Natural killer cell treated with Interleukin-12 subunit alpha and Interleukin-12 subunit beta and Interleukin-15 and Interleukin-18, amount 100 ng/mL, for 72 hours (primary cell): ENCODE data around the gene NNAT. TPM values are rescaled to one million over a fixed set of nuclear protein-coding genes. Genes with fewer than 3 reads are reported as not detected.
"Not testable (repeated sequence)": the region's sequence is repeated elsewhere in the genome, so short reads cannot be mapped to it uniquely, and the experiment has no call there.

ENCODE experiments used
- ATAC-seq, 2 donors: fragments of 150-1000 bp; cut with Tn5 transposase in 1 of 2; sonication (Bioruptor Pico), chemical (Tn5 transposase) in 1 of 2; 2 replicates each; pipeline ENCODE4 v1.10.0; 2021
- DNase-seq: peaks from one replicate; pipeline ENCODE4 v3.0.0; 2022; ENCODE audit warnings: low spot score
- H3K27ac Mint-ChIP-seq, 2 donors: 1 replicate in 1 of 2; 2 replicates in 1 of 2; pipeline ENCODE4 v1.8.0; 2022; ENCODE audit warnings: mixed read lengths in 2 of 2, mild to moderate bottlenecking in 1 of 2, moderate library complexity in 1 of 2
- H3K27me3 Mint-ChIP-seq, 2 donors: 1 replicate in 1 of 2; 2 replicates in 1 of 2; pipeline ENCODE4 v1.8.0; 2022; ENCODE audit warnings: mixed read lengths in 2 of 2
- H3K36me3 Mint-ChIP-seq: one replicate; pipeline ENCODE4 v1.8.0; 2022; ENCODE audit warnings: mixed read lengths
- H3K4me1 Mint-ChIP-seq, 2 donors: 1 replicate in 1 of 2; 2 replicates in 1 of 2; pipeline ENCODE4 v1.8.0; 2022; ENCODE audit warnings: low read depth in 2 of 2, mixed read lengths in 2 of 2, mild to moderate bottlenecking in 1 of 2
- H3K4me3 Mint-ChIP-seq: one replicate; pipeline ENCODE4 v1.8.0; 2022; ENCODE audit warnings: mixed read lengths
- H3K9me3 Mint-ChIP-seq: 2 replicates; pipeline ENCODE4 v1.8.0; 2022; ENCODE audit warnings: mixed read lengths
- total RNA-seq, 2 donors: library from RNA; stranded (reverse); gene quantifications; one replicate each; pipeline ENCODE4 v1.2.3, GENCODE V29; 2022

Gene NNAT
- under 1 TPM; 0.53 to 0.71 TPM for total RNA-seq

DNA sequence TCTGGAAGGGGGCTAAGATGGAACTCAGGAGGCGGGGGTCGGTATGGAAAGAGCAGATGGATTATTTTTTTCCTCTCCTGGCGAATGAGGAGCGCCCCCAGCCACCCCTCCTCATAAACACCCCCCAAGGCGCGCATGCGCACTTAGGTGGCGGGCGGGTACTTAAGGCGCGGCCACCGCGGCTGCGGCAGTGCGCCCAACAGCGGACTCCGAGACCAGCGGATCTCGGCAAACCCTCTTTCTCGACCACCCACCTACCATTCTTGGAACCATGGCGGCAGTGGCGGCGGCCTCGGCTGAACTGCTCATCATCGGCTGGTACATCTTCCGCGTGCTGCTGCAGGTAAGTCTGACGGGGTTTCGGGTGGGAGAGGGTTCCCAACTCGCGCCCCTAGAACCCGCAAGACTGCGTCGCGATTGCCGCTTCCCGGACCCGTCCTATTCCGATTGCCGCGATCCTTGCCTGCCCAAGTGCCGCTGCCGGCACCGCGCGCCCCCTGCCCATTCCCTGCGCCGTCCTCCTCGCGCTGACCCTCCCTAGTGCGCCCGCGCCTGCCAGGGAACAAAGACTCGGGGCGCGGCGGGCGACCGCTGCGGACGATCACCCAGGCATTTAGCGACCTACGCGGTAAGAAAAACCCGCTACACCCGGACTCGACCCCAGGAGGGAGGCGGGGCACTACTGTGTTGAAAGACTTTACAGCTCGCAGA is at the start of gene NNAT:
Gene NNAT (plus strand): TSS at position 190 of the 711 bp plus-strand sequence. CDS start 82 bp downstream, at position 272.
- ATAC-seq (no peak), DNase-seq (no peak)
- peaks cover 40 to 42% of the 10 kb centered on the region in 2 donors for H3K4me1 Mint-ChIP-seq
- H3K27me3 Mint-ChIP-seq = no peaks in the 10 kb centered on the region
- peak within 1 kb of the TSS; percentile 68 for H3K4me3 Mint-ChIP-seq
- peaks cover 11% of the 10 kb centered on the region for H3K36me3 Mint-ChIP-seq
- H3K9me3 Mint-ChIP-seq = no peaks in the 10 kb centered on the region
- H3K27ac Mint-ChIP-seq = no peak within 1 kb of the TSS

GRCh38 chr20:37471741-37472235 is 49.3 kb upstream of the NNAT start:
- H3K4me1 Mint-ChIP-seq = no peaks in the 10 kb centered on the region
- no peak overlapping the region for H3K27ac Mint-ChIP-seq
- no peaks in the 10 kb centered on the region for H3K36me3 Mint-ChIP-seq
- peaks cover 6 to 8% of the 10 kb centered on the region in 2 donors for H3K27me3 Mint-ChIP-seq
- DNase-seq (no peak), ATAC-seq (no peak)
- H3K9me3 Mint-ChIP-seq = no peaks in the 10 kb centered on the region
- H3K4me3 Mint-ChIP-seq = no peak overlapping the region

GRCh38 chr20:37472435-37472834 is 48.6 kb upstream of the NNAT start:
- DNase-seq, H3K4me3 Mint-ChIP-seq, H3K4me1 Mint-ChIP-seq, H3K27me3 Mint-ChIP-seq, H3K36me3 Mint-ChIP-seq, H3K9me3 Mint-ChIP-seq, H3K27ac Mint-ChIP-seq, ATAC-seq: not testable (repeated sequence)

GRCh38 chr20:37473249-37474000 is 47.6 kb upstream of the NNAT start:
- DNase-seq (no peak), ATAC-seq (peak in 1 of 2 donors; percentile 26)
- no peaks in the 10 kb centered on the region for H3K9me3 Mint-ChIP-seq
- H3K36me3 Mint-ChIP-seq = no peaks in the 10 kb centered on the region
- H3K27ac Mint-ChIP-seq = no peak overlapping the region
- no peak overlapping the region for H3K4me3 Mint-ChIP-seq
- peaks cover 0 to 3% of the 10 kb centered on the region in 2 donors for H3K4me1 Mint-ChIP-seq
- peaks cover 0 to 11% of the 10 kb centered on the region in 2 donors for H3K27me3 Mint-ChIP-seq

DNA sequence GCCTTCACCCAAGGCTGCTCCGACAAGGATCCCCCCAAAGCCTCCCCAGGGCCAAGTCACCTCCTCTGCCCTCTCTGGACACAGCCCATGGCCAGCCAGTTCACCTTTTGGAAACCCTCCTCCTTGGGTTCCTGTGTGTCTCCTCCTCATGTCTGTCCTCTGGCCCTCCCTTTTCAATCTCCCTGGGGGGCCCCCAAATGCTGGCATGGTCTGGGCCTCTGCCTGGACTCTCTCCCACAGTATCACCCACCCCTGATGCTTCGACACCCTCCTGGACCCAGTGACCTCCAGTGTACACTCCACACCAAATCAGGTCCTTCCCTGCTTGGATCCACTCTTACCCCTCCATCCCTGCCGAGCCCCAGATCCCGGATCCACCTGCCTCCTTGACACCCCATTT is 46.7 kb upstream of the NNAT start:
- ATAC-seq = no peak
- Mint-ChIP-seq H3K4me3 (no peak overlapping the region), H3K36me3 (no peaks in the 10 kb centered on the region), H3K9me3 (no peaks in the 10 kb centered on the region), H3K27ac (no peak overlapping the region), H3K4me1 (peaks cover 0 to 3% of the 10 kb centered on the region in 2 donors), H3K27me3 (peaks cover 0 to 11% of the 10 kb centered on the region in 2 donors)
- DNase-seq = no peak

GRCh38 chr20:37475252-37475651 is 45.8 kb upstream of the NNAT start:
- H3K27me3 Mint-ChIP-seq = peaks cover 7 to 15% of the 10 kb centered on the region in 2 donors
- no peak overlapping the region for H3K27ac Mint-ChIP-seq
- ATAC-seq = no peak
- no peak for DNase-seq
- H3K36me3 Mint-ChIP-seq = no peaks in the 10 kb centered on the region
- H3K4me3 Mint-ChIP-seq = no peak overlapping the region
- H3K9me3 Mint-ChIP-seq = no peaks in the 10 kb centered on the region
- H3K4me1 Mint-ChIP-seq = peaks cover 0 to 3% of the 10 kb centered on the region in 2 donors

- ATAC-seq = no peak
- H3K27ac Mint-ChIP-seq = no peak overlapping the region
- H3K9me3 Mint-ChIP-seq = no peaks in the 10 kb centered on the region
- no peaks in the 10 kb centered on the region for H3K36me3 Mint-ChIP-seq
- peaks cover 18 to 19% of the 10 kb centered on the region in 2 donors for H3K27me3 Mint-ChIP-seq
- peaks cover 0 to 3% of the 10 kb centered on the region in 2 donors for H3K4me1 Mint-ChIP-seq
- no peak overlapping the region for H3K4me3 Mint-ChIP-seq
- DNase-seq = no peak
These were observed 44.0 kb upstream of the NNAT start for GRCh38 chr20:37477041-37477440.

DNA sequence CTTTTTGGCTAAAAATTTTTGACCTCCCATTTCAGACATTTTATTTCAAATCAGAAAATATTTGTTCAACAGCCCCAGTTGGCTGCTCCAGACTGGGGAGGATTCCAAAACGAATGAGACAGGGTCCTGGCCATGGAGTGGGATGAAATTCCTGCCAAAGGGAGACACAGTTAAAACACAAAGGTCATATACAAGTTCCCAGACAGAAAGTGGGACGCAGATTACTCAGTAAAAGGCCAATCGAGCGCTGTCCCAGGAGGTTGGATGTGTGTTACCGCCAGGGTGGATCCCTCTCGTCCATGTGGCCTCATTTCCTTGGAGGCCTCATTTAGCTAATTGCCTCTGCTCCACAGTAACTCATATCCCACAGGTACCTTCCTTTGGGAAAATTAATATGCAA is 41.8 kb upstream of the NNAT start:
- DNase-seq (no peak), ATAC-seq (no peak)
- Mint-ChIP-seq H3K27ac (no peak overlapping the region), H3K9me3 (no peaks in the 10 kb centered on the region), H3K36me3 (no peaks in the 10 kb centered on the region), H3K27me3 (peaks cover 18 to 19% of the 10 kb centered on the region in 2 donors), H3K4me1 (peaks cover 0 to 4% of the 10 kb centered on the region in 2 donors), H3K4me3 (no peak overlapping the region)

- peaks cover 17 to 19% of the 10 kb centered on the region in 2 donors for H3K27me3 Mint-ChIP-seq
- no peak overlapping the region for H3K27ac Mint-ChIP-seq
- no peak overlapping the region for H3K4me3 Mint-ChIP-seq
- no peaks in the 10 kb centered on the region for H3K36me3 Mint-ChIP-seq
- peaks cover 0 to 8% of the 10 kb centered on the region in 2 donors for H3K4me1 Mint-ChIP-seq
- no peaks in the 10 kb centered on the region for H3K9me3 Mint-ChIP-seq
- no peak for ATAC-seq
- no peak for DNase-seq
These were observed 40.9 kb upstream of the NNAT start for GRCh38 chr20:37479925-37480691.

- no peak overlapping the region for H3K4me3 Mint-ChIP-seq
- no peaks in the 10 kb centered on the region for H3K9me3 Mint-ChIP-seq
- peaks cover 0 to 8% of the 10 kb centered on the region in 2 donors for H3K4me1 Mint-ChIP-seq
- peaks cover 10 to 19% of the 10 kb centered on the region in 2 donors for H3K27me3 Mint-ChIP-seq
- H3K27ac Mint-ChIP-seq = no peak overlapping the region
- ATAC-seq (no peak), DNase-seq (no peak)
- H3K36me3 Mint-ChIP-seq = no peaks in the 10 kb centered on the region
These were observed 40.1 kb upstream of the NNAT start for GRCh38 chr20:37480919-37481318.

DNA sequence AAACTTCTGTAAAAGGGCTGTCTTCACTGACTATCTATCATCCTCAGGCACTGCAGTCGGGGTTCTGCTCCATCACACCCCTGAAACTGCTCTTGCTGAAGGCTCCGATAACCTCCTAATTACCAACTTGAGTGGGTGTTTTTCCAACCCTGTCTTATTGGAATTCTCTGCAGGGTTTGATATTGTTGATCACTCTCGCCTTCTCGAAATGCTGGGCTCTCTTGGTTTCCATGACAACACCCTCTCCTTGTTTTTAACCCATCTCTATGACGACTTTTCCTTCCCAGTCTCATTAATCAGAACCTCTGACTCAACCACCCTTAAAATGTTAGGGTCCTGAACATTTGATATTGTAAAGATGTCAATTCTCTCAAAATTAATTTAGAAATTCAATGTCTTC is 39.4 kb upstream of the NNAT start:
- Mint-ChIP-seq H3K36me3 (no peaks in the 10 kb centered on the region), H3K4me1 (peaks cover 0 to 8% of the 10 kb centered on the region in 2 donors), H3K9me3 (no peaks in the 10 kb centered on the region), H3K4me3 (no peak overlapping the region), H3K27me3 (peaks cover 10 to 19% of the 10 kb centered on the region in 2 donors), H3K27ac (no peak overlapping the region)
- ATAC-seq = no peak
- DNase-seq = no peak

- no peaks in the 10 kb centered on the region for H3K9me3 Mint-ChIP-seq
- H3K36me3 Mint-ChIP-seq = no peaks in the 10 kb centered on the region
- H3K4me1 Mint-ChIP-seq = peaks cover 0 to 6% of the 10 kb centered on the region in 2 donors
- H3K4me3 Mint-ChIP-seq = no peak overlapping the region
- no peak overlapping the region for H3K27ac Mint-ChIP-seq
- DNase-seq (no peak), ATAC-seq (no peak)
- peaks cover 7 to 19% of the 10 kb centered on the region in 2 donors for H3K27me3 Mint-ChIP-seq
These were observed 36.7 kb upstream of the NNAT start for GRCh38 chr20:37484331-37484730.

GRCh38 chr20:37486209-37486608 is 34.8 kb upstream of the NNAT start:
- H3K27ac Mint-ChIP-seq, H3K27me3 Mint-ChIP-seq, H3K9me3 Mint-ChIP-seq: not testable (repeated sequence)

More at GRCh38 chr20:37486209-37486608, 34.8 kb upstream of the NNAT start:
- not testable (repeated sequence) for DNase-seq, H3K4me1 Mint-ChIP-seq, H3K36me3 Mint-ChIP-seq, ATAC-seq, H3K4me3 Mint-ChIP-seq
